HG03060 (cell line): ENCODE results near the gene KIAA0825.
"Not testable (repeated sequence)": the region's sequence is repeated elsewhere in the genome, so short reads cannot be mapped to it uniquely, and the experiment has no call there.

ENCODE experiments used
- ATAC-seq: cut with Tn5 transposase; IDR thresholded peaks from one replicate; pipeline ENCODE4 v1.9.1; 2021; ENCODE audit warnings: low read depth, moderate number of reproducible peaks; ENCODE audit not compliant: unreplicated experiment

KIAA0825 gene

DNA sequence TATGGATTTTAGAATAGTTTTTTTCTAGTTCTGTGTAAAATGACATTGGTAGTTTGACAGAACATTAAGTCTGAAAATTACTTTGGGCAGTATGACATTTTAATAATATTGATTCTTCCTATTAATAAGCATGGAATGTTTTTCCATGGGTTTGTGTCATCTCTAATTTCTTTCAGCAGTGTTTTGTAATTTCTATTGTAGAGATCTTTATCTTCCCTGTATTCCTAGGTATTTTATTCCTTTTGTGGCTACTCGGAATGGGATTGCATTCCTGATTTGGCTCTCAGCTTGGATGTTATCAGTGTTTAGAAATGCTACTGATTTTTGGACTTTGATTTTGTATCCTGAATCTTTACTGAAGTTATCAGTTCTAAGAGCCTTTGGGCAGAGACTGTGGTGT is 420.4 kb downstream of the KIAA0825 start:
- no peak for ATAC-seq

DNA sequence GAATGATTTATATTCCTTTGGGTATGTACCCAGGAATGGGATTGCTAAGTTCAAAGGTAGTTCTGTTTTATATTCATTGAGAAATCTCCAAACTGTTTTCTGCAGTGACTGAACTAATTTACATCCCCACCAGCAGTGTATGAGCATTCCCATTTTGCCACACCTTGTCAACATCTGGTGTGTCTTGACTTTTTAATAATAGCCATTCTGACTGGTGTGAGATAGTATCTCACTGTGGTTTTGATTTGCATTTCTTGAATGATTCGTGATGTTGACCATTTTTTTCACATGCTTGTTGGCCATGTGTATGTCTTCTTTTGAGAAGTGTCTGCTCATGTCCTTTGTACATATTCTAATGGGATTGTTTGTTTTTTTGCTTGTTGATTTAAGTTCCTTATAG is 421.5 kb downstream of the KIAA0825 start:
- ATAC-seq, result no peak

DNA sequence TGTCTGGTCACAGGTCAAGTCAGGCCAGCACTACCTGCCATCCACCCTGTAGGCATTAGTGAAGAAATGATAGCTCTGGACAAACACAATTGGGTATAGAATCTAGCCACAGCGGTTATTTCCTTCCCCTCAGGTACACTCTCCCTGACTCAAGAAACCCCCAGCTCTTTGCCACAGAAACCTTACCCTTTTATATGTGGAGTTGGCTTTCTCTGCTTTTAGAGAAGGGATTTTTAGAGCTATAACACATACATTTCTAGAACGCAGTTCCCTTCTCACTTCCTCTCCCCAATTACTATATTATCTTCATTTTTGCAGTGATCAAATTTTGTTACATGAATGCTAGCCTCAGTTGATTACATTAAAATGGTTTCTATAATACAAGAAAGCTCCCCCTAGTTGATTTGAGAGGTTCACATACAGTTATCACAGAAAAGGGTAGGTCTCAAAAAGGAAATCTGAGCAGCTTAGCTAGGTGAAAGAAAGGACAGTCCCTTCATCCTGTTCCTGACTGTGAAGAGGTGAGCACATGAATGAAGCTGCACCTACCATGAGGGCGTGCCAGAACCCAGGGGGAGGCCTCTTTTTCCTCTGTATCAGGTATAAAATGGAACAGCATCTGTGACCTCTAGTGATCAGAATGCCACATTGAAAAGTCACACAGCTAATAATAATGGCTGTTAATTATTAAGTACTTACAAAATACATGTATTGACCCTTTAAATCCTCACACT is 425.6 kb downstream of the KIAA0825 start:
- no peak for ATAC-seq

DNA sequence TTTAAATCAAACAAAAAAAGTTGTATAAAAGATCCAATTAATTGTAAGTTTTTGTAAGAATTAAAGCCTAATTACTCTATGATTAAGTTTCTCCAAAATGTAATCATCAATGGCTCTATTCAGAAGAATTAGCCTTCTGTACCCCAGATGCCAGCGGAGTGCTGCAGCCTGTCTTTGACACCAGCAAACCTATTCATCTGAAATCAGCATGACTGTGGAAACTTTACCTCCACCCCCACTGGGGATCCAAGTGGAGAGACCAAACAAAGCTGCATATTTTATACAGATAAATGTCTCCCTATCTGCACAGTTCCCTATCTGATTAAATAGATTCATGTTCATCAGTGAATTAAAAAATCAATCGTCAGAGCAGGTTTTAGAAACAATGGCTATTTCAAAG is 426.8 kb downstream of the KIAA0825 start:
- ATAC-seq, result no peak

DNA sequence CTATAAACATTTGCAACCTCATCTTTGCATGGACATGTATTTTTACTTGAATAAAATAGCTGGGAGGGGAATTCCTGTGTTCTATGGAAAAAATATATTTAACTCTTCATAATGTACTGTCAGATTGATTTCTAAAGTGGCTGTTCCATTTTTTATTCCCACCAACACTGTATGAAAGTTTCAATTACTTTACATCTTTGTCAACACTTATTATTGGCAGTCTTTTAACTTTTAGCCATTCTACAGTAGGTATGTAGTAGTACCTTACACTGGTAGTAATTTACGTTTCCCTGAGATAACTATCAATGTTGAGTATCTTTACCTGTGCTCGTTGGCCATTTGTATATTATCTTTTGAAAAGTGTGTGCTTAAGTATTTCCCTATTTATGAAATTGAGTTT is 429.7 kb downstream of the KIAA0825 start:
- no peak for ATAC-seq

DNA sequence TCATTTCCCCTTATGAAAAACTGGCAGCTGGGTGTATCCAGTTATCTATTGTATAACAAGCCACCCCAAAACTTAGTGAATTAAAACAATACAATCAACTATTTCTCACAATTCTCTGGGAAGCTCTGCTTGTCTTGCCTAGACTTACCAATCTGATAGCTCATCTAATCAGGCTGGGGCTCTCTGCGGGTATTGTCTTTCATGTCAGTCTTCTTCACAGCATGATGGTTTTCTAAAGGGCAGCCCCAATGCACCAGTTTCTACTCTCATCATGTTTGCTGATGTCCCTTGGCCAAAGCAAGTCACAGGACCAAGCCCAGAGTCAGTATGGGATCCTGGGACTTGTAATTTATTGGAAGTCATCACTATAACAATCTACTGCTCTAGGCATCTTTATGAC is 433.5 kb downstream of the KIAA0825 start:
- ATAC-seq, result no peak

DNA sequence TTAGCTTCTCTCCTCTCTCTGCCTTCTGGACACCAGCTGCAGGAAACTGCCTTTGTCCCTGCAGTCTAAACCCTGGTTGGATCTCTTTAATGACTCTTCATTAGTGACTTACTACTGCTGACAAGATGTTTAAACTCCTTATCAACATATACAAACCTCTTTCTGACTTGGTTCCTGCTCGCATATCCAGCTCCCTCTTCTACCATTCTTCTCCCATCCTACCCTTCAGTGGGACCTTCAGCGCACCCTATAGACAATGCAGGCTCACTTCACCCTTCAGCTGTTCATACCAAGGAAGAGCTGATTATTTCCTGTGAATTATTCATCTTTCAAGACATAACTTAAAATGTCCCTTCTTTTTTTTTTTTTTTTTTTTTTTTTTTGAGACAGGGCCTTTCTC is 436.5 kb downstream of the KIAA0825 start:
- ATAC-seq, result no peak

DNA sequence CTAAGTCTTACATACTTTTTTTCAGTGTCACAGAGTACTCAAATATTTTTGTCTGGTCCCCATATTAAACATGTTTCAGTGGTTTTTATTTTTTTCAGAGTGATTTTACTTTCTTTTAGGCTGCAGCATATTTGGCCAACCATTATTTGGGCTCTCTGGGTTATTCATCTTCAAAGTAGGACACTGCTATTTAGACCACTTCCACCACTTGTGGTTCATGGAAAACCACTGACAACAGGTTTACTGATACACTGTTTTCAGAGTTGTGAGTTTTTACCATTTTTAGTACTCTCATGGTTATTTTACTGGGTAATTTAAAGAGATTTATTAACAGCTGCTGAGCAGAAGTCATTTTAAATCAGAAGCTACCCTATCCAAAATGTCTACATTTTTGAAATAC is 437.6 kb downstream of the KIAA0825 start:
- no peak for ATAC-seq

DNA sequence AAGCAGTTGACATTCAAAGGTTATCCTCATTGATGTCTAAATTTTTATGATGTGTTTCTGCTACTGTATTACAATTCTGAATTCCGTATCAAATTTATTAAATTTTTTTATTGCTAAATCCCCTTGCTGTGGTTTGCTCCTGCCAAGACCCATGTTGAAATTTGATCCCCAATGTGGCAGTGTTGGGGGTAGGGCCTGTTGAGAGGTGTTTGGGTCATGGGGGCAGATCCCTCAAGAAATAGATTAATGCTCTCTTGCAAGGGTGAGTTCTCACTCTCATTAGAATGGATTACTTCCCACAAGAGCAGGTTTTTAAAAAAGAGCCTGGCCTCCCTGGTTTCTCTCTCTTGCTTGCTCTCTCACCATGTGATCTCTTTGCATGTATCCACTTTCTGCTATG is 442.5 kb downstream of the KIAA0825 start:
- no peak for ATAC-seq

DNA sequence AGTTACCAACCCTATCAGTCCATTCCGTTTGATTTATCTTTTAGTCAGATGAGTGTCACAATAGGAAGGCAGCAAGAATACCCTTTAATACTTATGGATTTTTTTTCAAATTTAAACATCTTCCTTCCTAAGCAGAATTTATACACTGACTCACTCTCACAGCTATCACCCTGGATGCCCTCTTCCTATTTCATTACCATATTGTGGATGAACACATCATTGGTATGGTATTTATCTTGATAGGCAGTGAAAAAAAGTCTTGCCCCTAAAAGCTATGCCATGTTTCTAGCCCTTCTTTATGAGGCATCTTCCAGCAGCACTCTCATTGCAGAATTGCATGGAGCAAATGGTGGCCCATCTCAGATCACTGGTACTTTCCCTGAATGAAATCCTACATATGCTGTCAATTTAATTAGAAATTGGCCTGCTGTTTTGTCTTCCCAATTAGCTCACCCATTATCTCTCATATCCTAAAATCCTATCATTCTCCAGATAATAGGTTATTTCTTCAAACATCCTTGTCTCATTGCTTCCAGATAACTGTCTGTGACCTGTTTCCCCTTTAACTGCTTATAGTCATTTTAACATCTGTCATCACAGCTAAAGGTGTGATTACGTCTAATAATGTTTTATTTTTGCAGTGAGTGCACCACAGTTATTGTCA is 443.5 kb downstream of the KIAA0825 start:
- ATAC-seq, result no peak

DNA sequence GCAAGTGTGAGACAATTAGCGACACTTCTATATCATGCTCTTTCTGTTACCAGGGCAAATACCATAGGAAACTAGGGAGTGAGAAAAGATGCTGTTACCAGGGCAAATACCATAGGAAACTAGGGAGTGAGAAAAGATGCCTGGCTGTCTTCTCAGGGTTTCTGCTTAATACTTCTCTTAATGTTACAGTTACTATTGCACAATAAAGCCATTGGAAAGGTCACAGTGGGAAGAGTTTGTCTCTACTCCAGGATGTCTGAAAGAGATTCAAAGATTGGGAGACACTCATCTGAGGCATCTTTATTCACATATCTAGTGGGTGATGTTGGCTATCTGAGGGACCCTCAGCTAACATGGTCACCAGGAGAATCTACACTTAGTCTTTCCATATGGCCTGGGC is 445.3 kb downstream of the KIAA0825 start:
- no peak for ATAC-seq

DNA sequence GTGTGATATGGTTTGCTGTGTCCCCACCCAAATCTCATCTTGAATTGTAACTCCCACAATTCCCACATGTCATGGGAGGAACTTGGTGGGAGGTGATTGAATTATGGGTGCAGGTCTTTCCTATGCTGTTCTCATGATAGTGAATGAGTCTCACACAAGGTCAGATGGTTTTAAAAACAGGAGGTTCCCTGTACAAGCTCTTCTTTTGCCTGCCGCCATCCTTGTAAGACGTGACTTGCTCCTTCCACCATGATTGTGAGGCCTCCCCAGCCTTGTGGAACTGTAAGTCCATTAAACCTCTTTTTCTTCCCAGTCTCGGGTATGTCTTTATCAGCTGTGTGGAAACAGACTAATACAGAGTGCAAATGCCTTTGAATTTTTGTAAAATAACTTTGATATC is 447.3 kb downstream of the KIAA0825 start:
- ATAC-seq, result not testable (repeated sequence)

DNA sequence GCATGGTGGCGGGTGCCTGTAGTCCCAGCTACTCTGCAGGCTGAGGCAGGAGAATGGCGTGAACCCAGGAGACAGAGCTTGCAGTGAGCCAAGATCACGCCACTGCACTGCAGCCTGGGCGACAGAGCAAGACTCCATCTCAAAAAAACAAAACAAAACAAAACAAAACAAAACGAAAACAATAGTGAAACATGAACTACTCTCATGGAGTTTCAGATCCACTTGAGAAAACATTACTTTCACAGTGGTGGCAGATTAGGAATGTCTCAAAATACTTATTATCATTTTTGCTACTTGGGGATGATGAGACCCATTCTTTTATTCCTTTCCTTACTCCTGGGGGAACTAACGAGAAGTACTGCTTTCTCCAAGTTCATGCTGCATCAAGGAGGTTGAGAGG is 448.2 kb downstream of the KIAA0825 start:
- not testable (repeated sequence) for ATAC-seq

DNA sequence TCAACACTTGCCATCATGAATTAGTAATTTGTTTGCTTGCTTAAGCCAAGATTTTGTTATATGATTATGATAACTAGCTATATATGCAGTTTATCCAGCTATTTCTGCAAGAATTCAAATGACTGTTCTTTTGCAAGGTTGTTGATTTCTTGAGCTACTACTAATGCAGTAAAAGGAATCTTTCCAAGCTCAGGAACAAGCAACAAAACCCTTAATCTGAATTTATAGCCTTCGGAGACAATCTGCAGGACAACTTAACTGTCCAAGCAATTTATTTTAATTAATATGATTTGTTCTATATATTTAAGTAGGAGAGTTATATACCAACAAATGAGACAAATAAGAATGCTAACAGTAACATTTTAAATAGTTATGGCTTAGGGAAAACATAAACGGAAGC is 450.3 kb downstream of the KIAA0825 start:
- no peak for ATAC-seq

DNA sequence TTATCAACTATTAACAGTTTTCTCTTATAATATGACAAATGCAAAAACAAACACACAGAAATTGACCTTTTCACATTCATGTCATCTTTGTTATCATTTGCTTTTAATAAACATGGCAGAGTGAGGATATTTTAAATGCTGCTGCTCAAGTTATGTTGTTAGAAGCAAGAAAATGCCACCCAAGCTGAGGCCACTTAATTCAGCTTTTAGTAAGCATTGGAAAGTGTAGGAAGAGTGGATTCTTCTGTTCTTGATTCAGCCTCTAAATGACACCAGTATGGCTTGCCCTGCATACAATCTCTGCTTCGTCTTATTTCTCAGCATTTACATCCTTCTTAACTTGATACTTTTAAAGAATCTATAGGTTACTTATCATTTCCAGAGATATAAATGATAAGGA is 456.6 kb downstream of the KIAA0825 start:
- ATAC-seq, result no peak

DNA sequence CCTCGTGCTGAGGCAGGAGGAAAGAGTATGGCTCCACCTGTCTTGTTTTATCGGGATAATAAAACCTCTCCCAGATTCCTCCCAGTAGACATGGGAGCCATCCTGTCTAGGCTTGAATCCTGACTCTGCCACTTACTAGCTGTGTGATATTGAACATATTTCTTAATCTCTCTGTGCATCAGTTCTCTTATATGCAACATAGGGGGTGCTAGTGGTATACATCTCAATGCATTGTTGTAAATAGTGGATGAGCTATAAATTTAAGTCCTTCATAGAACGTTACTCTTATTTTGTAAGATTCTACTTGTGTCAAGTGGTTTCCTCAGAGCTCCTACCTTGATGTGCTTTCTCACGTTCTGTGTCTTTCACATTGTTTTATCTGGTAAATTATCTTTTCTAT is 459.3 kb downstream of the KIAA0825 start:
- no peak for ATAC-seq

DNA sequence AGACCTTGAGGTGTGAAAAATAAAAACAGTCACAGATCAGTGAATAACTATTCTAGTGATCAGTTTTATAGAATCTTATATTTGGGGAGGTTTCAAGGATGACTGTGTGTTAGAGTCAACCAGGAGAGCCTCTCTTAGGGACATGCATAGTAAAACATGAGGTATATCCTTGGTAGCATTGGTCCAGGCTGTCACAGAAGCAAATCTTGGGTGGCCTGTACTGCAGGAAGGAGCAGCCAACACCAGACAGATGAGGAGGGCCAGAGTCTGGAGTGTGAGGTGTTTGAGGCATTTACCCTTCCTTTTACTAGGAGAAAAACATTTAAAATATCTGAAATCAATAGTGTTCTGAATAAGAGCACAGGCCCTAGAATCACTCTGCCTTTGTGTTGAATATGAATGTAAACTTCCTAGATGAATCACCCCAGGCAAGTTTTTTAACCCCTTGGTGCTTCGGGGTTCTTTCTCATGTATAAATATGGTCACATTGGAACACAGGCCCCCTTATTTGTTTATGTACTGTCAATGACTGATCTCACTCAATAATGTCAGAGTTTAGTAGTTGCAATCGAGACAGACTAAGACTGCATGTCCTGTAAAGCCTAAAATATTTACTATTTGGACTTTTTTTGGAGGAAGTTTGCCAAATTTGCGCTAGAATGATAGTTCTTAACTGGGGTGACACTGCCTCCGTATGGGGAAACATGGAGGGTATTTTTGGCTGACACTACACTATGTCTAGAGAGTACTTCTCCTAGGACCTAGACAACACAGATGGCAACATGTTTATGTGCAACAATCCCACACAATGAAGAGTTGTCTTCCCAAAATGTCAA is 460.5 kb downstream of the KIAA0825 start:
- ATAC-seq, result no peak

DNA sequence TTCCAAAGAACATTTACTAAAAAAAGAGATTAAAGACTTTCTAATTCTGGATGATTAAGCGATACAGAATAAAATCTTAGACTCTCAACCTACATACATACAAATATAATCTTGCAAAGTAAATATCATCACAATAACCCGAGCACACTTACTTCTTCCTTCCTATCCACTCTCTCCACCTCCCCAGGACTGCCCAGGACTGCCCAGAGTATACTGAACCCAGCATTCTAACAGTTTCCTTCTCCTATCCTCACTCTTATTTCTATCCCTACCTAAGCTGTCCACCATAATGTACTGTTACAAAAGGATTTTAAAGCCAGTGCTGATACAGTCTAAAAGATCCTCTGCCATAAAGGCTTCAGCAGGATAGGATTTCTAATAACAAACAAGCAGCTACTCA is 463.7 kb downstream of the KIAA0825 start:
- ATAC-seq, result no peak

DNA sequence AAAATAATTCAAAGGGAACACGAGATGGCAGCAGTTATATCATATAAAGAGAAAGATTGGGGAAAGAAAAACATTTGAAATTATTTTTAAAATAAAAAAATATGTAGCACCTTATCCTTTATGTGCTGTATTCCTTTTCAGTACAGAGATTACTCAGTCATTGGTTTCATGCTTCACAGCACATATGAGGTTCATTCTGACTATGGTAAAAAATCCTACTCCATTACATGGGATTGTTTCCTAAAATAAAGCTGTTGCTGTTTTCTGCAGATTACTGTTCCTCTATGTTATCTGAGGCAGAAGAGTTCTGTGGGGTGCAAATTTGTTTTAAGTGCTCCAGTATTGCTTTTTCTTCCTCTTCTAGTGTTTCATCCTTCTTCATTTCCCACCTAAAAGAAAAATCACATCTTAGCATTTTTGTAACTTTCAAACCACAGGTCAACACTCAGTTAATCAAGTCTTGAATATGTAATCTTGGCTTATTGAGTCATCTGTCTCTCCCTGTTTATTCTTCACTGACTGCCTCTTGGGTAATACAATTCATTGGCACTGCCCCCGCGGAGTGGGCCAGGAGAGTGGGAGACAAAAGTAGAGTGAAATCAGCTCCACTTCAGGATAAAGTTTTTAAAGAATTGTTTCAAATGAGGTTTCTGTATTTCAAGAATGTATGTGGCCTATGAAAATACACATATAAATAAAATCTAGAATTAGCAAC is 464.5 kb downstream of the KIAA0825 start:
- ATAC-seq, result no peak

DNA sequence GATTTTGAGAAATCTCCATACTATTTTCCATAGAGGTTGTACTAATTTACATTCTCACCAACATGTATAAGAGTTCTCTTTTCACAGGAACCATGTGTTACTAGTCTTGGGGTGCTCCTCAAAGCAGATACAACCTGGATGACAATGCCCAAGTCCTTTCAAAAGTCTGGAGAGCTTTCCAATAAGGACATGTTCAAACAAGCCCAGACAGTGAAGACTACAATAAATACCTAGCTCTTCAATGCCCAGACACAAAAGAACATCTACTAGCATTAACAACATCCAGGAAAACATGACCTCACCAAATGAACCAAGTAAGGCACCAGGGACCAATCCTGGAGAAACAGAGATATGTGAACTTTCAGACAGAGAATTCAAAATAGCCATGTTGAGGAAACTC is 474.8 kb downstream of the KIAA0825 start:
- not testable (repeated sequence) for ATAC-seq

DNA sequence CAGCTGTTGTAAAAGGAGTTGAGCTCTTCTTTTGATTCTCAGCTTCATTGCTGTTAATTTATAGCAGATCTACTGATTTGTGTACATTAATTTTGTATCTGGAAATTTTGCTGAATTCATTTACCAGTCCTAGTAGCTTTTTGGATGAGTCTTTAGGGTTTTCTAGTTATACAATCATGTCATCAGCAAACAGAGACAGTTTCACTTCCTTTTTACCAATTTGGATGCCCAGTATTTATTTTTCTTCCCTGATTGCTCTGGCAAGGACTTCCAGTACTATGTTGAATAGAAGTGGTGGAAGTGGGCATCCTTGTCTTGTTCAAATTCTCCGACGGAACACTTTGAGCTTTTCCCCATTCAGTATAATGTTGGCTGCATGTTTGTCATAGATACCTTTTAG is 478.1 kb downstream of the KIAA0825 start:
- no peak for ATAC-seq
